HG03469 (cell line): ENCODE data around the gene ZMYM3.
A peak's percentile ranks its signal among the peaks of the same experiment; 100 is the strongest.
"Not testable (repeated sequence)": the region's sequence is repeated elsewhere in the genome, so short reads cannot be mapped to it uniquely, and the experiment has no call there.

Source experiments
- ATAC-seq: cut with Tn5 transposase; IDR thresholded peaks from one replicate; pipeline ENCODE4 v1.9.1; 2021; ENCODE audit warnings: mild to moderate bottlenecking, moderate library complexity, moderate number of reproducible peaks; ENCODE audit not compliant: unreplicated experiment

ZMYM3 gene

DNA sequence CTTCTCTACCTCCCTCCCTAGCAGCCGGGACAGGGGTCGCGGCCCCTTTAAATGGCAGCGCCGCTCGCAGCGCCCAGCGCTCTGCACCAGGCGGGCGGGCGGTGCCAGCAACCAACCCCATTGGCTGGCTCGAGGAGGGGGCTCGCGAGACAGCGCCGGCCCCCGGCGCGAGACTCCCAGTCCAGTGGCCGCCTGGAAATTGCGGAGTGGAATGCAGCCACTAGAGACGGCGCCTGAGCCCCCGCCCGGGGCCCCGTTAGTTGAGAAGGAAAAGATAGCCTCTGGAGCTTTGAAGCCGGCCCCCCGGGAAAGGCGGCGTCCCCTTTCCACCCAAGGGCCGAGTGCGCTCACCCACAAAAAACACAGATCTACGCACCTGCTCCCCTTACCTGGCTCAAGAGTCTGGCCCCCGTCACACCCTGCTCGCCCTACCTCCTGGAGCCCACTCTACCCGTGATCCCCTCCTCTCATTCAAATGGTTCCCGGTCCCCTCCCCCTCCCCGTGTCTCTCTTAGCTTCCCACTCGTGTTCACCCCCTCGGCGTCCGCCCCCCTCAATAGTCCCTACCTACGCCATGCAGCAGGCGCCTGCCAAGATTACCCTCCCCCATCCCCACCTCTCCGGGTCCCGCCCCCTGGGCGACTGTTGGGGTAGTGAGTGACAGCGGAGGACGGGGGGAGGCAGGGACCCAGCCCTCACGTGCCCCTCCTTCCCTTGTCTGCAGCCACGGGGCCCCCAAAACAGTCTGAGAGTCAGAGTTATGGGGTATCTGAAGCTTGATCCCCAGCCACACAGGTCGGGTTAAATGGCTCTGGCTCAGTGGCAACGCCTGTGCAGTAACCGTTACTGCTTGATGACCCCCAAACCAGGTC is at the start of gene ZMYM3:
ZMYM3 (minus strand) TSS at position 49 of the 872 bp plus-strand sequence. CDS start 885 bp downstream, outside the sequence.
- ATAC-seq, result peak; percentile 77

DNA sequence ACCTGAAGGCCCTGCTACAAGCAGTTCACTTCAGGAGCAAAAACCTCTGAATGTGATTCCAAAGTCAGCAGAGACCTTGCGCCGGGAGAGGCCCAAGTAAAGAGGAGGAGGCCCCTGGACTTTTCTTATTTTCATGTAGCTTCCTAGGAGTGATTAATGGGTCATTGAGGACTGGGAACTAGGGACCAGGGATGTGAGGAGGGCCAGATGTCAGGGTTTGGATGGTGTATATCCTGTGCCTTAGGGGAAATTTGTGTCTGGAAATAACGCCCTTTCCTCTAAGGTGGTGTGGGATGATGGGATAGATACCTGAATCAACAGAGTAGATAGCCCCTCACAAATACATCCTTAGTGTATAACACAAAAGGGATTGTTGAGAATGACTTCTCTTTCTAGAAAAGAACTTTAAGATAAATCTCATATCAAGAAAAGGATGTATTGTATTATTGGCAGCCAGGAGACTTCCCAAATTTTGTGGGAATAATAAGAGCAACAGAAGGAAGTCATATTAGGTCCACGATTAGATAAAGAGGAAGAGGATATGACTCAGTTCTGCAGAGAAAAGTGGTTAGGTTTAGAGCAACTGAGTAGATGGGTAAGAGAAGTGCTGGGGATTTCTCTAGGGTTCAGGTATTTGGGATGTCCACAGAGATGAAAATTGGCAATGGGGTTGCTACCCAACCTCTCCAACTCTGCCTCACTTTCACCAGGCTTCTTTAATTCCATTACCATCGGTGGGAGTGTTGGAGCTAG is 48.7 kb upstream of the ZMYM3 start:
- ATAC-seq, result no peak

DNA sequence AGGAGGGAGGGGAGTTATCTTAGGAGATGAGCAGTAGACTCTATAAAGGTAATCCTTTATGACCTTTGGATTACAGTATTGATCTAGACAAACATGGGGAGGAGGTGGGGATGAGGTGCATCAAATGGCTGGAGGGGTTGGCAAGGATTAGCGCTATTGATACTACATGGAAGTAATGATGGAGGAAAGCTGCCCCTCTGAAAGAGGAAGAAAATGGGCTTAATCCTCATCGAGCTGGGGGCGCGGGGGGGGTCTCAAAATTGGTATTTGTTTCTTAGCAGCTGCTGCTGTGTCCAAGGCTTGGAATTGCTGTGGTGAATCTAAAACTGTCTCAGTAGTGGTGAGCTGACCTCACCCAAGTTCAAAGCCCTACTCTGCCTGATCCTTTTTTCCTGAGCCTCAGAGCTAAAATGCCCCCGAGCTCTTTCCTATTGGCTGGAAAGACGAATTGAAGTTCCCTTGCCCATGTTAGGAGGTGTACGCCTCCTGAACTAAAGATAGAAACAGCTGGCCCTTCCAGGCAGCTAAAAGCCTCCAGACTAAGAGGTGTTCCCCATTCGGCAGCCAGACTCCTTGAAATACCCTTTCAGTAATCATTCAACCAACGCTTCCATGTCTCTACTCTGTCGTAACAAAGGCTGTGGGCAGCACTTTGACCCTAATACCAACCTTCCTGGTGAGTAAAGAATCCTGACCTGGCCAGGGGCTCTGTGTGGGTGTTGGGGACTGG is 47.4 kb upstream of the ZMYM3 start, which contains the start of gene ITGB1BP2:
ITGB1BP2 (plus strand) TSS at position 556 of the 730 bp plus-strand sequence; CDS start at position 613, 57 bp downstream.
- no peak for ATAC-seq

DNA sequence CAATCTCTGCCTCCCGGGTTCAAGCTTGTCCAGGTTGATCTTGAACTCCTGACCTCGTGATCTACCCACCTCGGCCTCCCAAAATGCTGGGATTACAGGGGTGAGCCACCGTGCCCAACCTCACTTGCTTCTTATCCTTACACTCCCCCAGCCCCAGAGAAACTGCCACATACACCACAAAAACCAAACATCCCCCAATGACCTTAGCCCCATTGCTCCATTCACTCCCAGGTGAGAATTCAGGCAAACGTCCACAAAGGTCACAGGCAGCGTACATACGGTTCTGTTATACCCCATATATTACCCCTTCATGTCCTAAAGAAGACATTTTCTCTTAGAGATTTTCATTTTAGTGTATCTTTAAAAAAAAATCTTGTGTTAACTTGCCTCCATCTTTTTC is 46.6 kb upstream of the ZMYM3 start:
- not testable (repeated sequence) for ATAC-seq

DNA sequence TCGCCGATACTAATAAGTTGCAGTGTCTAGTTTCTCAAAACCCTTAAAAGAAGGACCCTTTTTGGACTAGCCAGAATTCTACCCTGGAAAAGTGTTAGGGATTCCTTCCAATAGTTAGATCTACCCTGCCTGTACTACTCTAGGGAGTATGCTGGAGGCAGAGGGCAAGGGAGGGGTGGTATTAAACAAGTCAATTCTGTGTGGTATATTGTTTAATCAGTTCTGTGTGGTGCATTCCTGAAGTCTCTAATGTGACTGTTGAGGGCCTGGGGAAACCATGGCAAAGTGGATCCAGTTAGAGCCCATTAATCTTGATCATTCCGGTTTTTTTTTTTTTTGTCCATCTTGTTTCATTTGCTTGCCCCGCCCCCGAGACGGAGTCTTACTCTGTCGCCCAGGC is 46.1 kb upstream of the ZMYM3 start:
- not testable (repeated sequence) for ATAC-seq

DNA sequence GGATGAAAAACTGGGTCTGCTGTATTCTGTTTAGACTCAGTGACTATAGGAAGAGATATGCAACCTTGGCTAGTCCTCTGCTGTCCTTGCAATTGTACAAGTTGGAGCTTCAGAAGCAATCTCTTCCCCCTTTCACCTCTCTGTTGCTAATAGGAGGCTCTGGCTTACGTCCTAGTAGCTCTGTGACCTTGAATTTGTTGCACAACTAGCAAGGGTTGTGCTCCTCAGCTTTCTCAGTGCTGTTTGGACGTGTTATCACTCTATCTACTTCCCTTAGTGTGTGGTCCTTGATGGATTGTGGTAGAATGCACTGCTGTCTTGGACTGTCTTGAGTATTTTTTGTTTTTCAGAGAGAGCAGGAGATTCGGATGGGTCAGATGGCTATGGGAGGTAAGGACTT is 44.2 kb upstream of the ZMYM3 start:
- ATAC-seq, result no peak

DNA sequence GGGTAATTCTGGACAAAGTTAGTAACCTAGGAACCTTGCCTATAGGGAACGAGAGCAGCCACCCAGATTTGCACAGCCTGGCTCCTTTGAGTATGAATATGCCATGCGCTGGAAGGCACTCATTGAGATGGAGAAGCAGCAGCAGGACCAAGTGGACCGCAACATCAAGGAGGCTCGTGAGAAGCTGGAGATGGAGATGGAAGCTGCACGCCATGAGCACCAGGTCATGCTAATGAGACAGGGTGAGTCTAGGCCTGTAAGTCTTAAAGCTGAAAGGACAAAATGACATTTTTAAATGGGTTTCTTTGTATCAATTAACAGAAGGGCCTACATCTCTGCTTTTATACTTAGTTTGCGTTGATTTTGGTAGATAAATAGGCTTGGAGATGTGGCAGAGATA is 42.9 kb upstream of the ZMYM3 start:
- ATAC-seq, result no peak

DNA sequence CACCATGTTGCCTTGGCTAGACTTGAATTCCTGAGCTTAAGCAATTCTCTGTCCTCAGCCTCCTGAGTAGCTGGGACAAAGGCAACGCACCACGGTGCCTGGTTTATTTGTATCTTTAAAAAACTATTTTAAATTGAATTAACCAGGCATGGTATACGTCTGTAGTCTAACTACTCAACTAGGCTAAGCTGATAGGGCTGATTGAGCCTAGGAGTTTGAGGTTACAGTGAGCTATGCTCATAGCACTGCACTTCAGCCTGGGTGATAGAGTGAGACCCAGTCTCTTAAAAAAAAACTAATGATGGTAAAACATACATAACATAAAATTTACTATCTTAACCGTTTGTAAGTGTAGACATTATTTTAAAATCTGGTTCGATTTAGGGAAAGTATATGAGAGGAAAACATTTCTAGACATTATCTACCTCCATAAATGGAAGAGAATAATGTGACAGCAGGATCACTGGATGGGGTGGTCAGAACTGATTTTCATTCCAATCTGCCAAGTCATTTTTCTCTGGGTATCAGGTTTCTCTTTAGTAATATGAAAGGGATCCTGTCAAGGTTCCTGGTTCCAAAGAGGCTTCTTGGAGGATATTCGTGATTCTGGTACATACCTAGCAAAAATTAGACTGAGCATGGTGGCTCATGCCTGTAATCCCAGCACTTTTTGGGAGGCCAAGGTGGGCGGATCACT is 38.9 kb upstream of the ZMYM3 start:
- no peak for ATAC-seq

DNA sequence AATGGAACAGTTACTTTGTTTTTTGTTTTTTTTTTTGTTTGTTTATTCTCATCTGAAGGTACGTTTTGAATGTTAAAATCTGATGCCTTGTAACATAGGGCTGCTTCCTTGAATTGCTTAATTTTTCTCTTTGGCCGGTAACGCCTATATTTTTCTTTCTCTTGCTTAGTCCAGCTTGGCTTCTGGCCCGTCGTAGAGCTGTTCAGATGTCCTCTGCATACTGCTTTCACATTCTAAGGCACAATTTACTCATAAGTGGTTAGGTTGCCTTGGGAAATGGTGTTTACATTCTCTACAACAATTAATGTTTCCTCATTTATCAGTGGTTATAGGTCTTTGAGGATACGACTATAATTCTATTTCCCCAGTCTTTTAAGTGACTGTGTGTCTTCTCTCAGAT is 37.4 kb upstream of the ZMYM3 start:
- no peak for ATAC-seq

DNA sequence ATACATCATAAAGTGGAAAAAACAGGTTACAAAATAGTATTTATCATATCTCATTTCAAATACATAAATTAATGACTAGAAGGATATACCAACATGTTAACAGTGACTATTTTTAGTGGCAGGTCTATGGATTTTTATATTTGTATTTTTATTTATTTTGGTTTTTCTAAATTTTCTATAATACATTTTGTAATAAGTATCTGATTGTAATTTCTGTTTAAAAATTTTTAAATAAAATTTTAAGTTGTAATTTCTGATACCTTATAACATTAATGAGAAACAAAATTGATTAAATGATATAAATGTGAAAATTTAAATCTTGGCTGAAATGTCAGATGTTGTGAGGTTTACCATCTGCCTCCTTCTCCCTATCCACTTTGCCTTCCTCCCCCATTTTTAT is 32.0 kb upstream of the ZMYM3 start:
- no peak for ATAC-seq

DNA sequence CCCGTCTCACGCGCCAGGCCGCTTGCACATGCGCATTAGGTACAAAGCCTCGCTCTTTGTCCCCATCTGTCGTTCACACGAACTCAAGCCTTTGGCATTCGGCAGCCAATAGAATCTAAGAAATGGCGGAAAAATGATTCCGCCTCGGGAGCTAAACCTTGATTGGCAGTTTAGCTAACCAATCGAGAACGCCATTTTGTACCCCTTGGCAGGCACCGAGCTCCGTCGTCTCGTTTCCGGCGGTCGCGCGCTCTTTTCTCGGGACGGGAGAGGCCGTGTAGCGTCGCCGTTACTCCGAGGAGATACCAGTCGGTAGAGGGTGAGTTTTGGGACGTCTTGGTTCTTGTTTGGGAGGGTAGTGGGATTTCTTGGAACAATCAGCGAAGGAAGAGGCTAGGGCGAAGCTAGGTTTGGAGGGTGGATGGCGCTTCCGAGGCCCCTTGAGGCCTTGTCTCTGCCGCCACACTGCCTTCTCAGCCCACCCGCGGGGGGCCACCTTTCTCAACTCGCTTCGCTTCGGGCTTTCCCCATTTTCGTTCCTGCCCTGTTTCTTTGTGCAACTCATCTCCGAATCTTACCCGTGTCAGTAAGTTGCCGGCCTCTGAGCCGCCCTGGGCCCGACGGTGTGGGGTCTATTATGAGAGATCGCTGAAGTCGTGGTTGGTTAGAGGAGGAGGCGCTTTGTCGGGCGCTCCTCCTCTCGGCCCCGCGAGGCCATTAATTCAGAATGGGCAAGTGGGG is 29.6 kb upstream of the ZMYM3 start, which contains the start of gene NONO:
NONO (plus strand) TSS at position 233 of the 741 bp plus-strand sequence. CDS start 7,003 bp downstream, outside the sequence.
- peak; percentile 93 for ATAC-seq

DNA sequence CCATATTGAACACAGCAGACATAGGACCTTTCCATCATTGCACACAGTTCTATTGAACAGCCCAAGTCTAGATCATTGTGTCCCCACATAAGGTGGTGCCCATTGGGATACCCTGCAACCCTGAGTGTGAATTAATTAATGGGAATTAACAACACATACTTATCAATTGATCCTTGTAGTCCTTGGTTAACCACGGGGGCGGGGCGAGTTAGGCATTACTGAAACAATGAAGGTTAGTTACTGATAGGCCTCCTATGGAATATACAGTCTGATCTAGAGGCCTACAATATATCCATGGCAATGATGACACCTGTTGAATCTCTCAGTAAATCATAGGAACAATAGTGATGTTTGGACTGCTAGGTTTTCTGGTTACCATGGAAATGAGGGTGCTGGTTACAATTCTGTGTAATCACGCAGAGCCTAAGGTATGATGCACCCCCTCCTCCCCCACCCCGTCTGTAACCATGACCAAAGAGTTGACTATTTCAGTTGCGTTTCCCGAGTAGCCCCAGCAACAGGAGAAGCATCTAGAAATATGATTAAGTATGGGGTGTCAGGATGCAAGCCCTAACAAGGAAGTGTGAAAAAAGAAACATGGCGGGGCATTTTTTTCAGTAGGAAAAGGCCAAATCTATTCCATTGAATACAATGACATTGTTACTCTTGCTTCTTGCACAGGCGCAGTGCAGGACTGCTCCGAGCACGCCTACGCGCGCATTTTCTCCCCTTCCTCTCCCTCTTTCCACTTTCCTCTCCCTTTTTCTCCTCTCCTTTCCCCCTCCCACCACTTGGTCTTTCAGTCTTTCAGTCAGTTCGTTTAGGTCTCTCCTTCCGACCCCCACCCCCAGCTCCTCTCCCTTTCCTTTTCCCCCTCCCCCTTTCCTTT is 28.8 kb upstream of the ZMYM3 start:
- peak; percentile 5 for ATAC-seq

DNA sequence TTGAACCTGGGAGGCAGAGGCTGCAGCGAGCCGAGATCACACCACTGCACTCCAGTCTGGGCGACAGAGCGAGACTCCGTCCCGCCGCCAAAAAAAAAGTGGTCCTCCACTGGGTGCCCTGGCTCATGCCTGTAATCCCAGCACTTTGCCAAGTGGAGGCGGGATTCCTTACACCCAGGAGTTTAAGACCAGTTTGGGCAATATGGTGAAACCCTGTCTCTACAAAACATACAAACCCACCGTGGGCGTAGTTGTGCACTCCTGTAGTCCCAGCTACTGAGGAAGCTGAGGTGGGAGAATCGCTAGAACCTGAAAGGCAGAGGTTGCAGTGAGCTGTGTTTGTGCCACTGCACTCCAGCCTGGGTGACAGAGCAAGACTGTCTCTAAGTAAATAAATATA is 27.4 kb upstream of the ZMYM3 start:
- not testable (repeated sequence) for ATAC-seq

DNA sequence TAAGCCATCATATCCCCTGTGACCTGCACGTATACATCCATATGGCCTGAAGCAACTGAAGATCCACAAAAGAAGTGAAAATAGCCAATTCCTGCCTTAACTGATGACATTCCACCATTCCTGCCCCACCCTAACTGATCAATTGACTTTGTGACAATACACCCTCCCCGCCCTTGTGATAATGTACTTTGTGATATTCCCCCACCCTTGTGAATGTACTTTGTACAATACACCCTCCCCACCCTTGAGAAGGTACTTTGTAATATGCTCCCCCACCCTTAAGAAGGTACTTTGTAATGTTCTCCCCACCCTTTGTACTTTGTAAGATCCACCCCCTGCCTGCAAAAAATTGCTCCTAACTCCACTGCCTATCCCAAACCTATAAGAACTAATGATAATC is 18.4 kb upstream of the ZMYM3 start:
- ATAC-seq, result not testable (repeated sequence)

DNA sequence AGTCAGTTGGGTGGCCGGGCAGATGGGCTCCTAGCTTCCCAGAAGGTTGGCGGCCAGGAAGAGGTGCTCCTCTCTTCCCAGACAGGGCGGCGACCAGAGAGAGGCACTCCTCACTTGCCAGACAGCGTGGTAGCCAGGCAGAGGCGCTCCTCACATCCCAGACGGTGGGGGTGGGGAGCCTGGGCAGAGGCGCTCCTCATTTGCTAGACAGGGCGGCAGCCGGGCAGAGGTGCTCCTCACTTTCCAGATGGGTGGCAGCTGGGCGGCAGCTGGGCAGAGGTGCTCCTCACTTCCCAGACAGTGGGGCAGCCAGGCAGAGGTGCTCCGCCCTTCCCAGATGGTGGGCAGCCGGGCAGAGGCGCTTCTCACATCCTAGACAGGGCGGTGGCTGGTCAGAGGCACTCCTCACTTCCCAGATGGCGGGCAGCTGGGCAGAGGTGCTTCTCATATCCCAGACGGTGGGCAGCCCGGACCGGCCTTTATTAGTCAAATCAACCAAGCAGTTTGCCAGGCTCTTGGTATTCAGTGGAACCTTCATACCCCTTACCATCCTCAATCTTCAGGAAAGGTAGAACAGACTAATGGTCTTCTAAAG is 16.0 kb upstream of the ZMYM3 start:
- ATAC-seq, result no peak

DNA sequence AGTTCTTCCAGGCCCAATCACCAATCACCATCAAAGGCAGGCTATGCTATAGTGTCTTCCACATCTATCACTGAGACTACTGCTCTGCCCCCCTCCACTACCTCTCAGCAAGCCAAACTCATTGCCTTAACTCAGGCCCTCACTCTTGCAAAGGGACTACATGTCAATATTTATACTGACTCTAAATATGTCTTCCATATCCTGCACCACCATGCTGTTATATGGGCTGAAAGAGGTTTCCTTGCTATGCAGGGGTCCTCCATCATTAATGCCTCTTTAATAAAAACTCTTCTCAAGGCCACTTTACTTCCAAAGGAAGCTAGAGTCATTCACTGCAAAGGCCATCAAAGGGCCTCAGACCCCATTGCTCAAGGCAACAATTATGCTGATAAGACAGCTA is 14.7 kb upstream of the ZMYM3 start:
- not testable (repeated sequence) for ATAC-seq

DNA sequence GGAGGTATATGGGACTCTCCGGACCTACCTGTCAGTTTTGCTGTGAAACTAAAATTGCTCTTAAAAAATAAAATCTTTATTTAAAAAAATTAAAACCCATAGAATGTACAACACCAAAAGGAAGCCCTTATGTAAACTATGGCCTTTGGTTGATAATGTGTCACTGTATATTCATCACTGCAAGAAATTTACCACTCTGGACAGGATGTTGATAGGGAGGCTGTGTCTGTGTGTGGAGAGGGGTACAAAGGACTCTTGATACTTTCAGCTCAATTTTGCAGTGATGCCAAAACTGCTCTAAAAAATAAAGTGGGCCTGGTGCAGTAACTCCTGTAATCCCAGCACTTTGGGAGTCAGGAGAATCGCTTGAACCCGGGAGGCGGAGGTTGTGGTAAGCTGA is 2.9 kb upstream of the ZMYM3 start:
- ATAC-seq, result no peak

DNA sequence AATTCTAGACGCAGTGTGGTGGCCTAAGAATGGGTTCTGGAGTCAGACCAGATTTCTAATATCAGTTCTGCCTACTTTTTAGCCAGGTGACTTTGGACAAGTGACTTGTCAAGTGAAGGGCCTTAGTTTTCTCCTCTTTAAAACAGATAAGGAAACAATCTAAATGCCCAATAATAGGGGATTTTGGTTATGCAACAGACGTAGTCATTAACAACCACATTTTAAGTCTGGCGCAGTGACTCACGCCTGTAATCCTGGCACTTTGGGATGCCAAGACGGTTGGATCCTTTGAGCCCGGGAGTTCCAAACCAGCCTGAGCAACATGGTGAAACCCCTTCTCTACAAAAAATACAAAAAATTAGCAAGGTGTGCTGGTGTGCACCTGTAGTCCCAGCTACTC is 2.1 kb upstream of the ZMYM3 start:
- no peak for ATAC-seq
